HG02870 (cell line): ENCODE measurements around the gene TCHHL1.

Experiments used
- ATAC-seq: cut with Tn5 transposase; IDR thresholded peaks from one replicate; pipeline ENCODE4 v1.9.1; 2021; ENCODE audit warnings: mild to moderate bottlenecking, moderate library complexity; ENCODE audit not compliant: unreplicated experiment

The TCHHL1 gene

DNA sequence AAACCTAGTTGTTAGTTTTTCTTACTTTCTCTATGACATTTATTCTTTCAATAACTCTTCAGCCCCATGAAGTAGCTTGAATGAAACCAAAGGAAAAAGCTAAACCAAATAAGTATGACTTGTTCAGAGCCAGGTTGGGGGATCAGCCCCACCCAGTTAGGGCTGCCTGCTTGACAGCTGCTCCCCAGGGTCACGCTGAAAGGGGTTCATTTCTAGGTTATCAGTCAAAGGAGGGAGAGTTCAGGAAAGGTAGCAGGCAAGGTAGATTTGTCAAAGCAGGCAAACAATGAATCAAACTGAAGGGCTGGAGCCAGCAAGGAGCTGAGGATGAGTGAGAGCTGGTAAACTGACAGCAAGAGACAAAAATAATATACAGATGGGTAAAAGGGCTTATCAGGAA lies 49.0 kb downstream of the TCHHL1 start:
- no peak for ATAC-seq

DNA sequence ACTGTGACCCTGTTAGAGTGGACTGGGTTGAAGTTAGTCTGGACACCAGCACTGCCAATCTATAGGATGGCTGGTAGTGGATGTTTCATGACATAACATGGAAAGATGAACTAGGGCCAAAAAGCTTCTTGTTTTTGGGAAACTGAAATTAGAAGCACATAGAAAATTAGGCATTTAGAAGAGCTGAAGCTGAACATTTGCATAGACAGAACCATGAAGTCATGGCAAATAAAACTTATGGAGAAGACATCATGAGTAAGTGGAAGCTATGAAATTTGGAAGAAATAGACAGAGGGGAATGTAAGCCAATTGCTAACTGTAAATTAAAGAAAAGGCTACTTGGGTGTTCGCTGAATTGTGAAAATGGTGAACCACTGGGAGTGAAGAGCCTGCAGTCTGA lies 49.4 kb downstream of the TCHHL1 start:
- ATAC-seq: no peak

DNA sequence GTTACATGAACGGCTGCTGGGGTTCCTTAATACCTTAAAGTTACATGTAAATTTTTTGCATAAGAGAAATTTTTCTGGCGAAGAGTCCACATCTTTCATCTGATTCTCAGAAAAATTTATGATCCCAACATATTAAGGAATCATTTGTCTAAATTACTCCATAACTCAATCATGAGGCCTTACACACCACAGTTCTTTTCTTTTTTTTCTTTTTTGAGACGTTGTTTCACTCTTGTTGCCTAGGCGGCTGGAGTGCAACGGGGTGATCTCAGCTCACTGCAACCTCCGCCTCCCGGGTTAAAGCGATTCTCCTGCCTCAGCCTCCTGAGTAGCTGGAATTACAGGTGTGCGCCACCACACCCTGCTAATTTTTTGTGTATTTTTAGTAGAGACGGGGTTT lies 50.0 kb downstream of the TCHHL1 start:
- no peak for ATAC-seq

DNA sequence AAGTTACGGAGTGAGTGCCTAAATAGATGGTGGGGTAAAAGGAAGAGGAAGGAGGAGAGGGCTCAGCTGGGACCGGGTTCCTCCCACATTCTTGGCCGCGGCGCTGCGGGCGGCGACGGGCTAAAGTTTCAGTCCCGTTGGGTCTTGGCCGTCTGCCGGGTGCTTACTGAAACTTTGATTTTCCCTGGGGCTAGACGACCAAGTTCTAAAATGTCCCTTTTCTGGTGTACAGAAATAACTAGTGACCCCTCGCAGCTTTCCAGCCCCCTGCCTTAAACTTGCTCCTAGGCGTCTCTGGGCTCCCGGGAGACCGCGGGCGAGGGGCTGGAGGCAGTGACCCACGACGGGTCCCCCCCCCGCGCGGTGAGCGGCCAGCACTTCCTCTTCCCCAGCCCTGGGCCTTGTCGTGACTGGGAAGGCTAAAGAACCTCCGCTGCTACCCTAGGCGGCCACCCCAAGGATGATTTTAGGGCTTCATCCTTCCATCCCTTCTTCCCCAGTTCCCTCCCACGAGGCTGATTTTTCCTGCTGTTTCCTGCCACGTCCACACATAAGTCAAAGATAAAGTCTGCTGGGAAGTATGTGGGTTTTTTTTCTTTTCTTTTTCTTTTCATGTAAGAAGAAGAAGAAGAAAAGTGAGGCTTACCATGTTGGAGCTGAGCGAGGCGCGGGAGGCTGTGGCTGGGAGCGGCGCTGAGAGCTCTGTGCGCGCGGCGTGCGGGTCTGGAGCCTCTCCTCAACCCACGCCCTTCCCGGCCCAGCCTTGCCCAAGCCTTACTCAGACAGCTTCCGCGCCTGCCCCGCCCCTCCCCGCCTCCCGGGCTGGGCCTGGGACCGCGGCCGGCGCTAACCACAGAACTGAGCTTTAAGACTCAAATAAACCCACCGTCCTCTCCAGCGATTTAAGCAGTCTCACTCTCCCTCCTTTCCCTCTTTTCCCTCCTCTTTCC lies 52.3 kb downstream of the TCHHL1 start, which contains the start of gene S100A11:
S100A11 (minus strand) TSS at position 738 of the 950 bp plus-strand sequence; CDS start at position 649, 89 bp downstream.
- ATAC-seq: peak; percentile 41

DNA sequence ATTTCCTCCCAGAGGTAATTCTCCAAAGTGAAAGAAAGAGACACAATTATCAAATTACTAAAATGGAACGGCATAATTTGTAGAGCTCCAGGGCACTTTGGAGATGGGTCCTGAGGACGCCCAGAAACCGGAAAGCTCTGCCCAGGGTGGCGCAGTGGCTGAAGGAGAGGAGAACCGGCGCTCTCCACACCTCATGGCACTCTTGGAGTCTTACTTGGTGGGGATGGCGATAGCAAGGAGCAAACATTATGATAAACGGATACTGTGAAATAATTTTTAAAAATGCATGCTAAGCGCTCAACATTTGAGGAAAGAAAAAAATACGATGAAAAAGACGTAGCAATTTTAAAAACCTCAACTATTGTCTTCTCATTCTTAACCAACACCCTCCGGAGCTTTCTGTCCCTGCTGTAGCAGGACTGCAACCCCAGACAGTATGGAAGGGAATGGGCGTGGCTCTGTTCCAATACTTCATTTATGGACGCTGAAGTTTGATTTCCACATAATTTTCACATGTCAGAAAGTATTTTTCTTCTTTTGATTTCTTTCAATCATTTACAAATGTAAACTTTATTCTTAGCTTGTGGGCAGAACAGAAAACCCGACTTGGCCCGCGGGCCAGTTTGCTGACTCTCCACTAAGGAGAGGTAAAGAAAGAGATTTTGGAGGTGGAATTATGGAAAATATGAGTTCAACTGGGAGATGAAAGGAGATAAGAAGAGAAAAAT lies 53.2 kb downstream of the TCHHL1 start:
- no peak for ATAC-seq

DNA sequence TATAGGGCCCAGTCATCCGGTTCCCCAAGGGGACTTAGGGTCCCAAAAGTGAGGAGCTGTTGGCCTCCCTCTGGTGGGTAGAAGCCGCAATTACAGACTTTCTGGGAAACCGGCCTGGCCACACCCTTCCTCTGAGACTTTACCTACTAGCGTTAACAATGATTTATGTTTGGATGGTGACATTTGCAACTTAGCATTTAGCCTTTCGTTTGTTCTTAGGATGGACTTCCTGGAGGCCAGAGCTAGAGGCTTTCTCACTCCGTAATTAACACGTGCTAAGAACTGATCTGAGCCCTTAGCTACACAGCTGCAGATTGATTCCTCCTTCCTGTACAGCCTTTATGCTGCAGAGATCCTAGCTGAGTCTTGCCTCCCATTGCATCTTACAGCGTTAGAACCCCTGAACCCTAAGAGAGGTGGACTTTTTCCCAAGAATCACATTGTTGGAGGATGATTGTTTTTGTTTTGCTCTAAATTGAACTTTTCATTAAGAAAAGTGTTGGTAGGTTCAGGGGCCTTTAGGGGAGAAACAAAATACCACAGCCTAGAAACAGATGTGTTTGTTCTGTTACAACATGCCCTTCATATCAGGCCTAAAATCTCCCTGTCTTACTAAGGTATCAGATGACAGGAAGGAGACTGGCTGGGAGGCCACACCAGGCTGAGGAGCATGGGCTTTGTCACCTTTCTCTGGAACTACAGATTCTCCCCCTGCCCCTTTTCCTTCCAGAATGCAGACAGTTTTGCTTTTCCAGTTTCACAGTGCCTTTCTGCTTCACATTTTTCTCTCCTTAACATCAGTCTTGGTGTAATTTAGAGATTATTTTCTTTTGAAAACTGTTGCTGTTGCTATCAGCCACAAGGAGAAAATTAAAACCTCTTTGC lies 54.0 kb downstream of the TCHHL1 start:
- ATAC-seq: peak; percentile 38

DNA sequence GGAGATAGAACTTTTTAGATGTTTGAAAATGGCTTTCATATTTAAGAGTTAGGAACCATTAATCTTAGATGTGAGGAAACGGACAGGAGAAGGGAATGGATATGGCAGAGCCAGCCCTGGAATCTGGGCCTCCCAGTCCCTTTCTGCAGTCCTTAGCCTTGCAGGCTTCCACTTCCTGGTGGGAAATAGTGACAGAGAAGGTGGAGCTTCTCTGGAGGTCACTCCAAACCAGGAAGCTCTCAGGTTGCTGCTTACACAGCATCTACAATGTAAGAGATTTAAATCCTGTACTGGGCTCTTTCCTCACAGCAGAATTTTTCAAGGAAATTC lies 54.6 kb downstream of the TCHHL1 start:
- no peak for ATAC-seq
